ENCODE data around the gene CCDC61.
A peak's percentile ranks its signal among the peaks of the same experiment; 100 is the strongest.

CCDC61 gene

GRCh38 chr19:45952686-45953505 is 42.4 kb upstream of the CCDC61 start:
- H3K79me2 ChIP-seq (ENCODE audit: low read length) = no peaks in the 10 kb centered on the region
- no peaks in the 10 kb centered on the region for H3F3A ChIP-seq (ENCODE audit: insufficient read depth, low read length)
- peaks cover 68% of the 10 kb centered on the region for H3K27me3 ChIP-seq (replicated peaks; ENCODE audit: insufficient read depth, low read length)
- H3K4me1 ChIP-seq (ENCODE audit: low read length) = peaks cover 7% of the 10 kb centered on the region
- no peak overlapping the region for H3K27ac ChIP-seq (ENCODE audit: low read length)
- no peaks in the 10 kb centered on the region for H3K36me3 ChIP-seq (replicated peaks; ENCODE audit: insufficient read depth, low read length)
- no peaks in the 10 kb centered on the region for H3K9me3 ChIP-seq (replicated peaks; ENCODE audit: insufficient read depth, low read length)
- H4K20me1 ChIP-seq (ENCODE audit: insufficient read depth, low read length) = no peaks in the 10 kb centered on the region
- peak overlapping the region; percentile 76 for H3K4me2 ChIP-seq (ENCODE audit: low read depth, low read length)
- peak; percentile 17 for DNase-seq
- no peak overlapping the region for H3K9ac ChIP-seq (ENCODE audit: low read length)
- no peaks in the 10 kb centered on the region for H3K9me2 ChIP-seq (replicated peaks; ENCODE audit: insufficient read depth, low read length)
- no peak for TF ChIP-seq EZH2phosphoT487 (IDR thresholded peaks at IDR 0.05; ENCODE audit: low read length)
- TF ChIP-seq CTCF (IDR thresholded peaks at IDR 0.05; ENCODE audit: low read length) = no peak
- no peak for TF ChIP-seq EZH2 (optimal IDR thresholded peaks at IDR 0.05; ENCODE audit: low read depth, low read length)
- peak overlapping the region; percentile 66 for H3K4me3 ChIP-seq (ENCODE audit: low read length)
- H2AFZ ChIP-seq (ENCODE audit: low read length) = peak overlapping the region; percentile 98

GRCh38 chr19:45953676-45954075 is 41.6 kb upstream of the CCDC61 start:
- Histone ChIP-seq H2AFZ (ENCODE audit: low read length) (peak overlapping the region; percentile 98; the same call in 1 of the 2 replicates), H3K9me3 (replicated peaks; ENCODE audit: insufficient read depth, low read length) (no peaks in the 10 kb centered on the region), H3K4me1 (ENCODE audit: low read length) (peaks cover 7% of the 10 kb centered on the region), H3K9ac (ENCODE audit: low read length) (no peak overlapping the region), H3K36me3 (replicated peaks; ENCODE audit: insufficient read depth, low read length) (no peaks in the 10 kb centered on the region), H3K27ac (ENCODE audit: low read length) (no peak overlapping the region), H3K4me3 (ENCODE audit: low read length) (0 out of 2 replicates have a peak overlapping the region, but pooled peaks have one; percentile 66), H3K9me2 (replicated peaks; ENCODE audit: insufficient read depth, low read length) (no peaks in the 10 kb centered on the region), H3K27me3 (replicated peaks; ENCODE audit: insufficient read depth, low read length) (peaks cover 69% of the 10 kb centered on the region), H3F3A (ENCODE audit: insufficient read depth, low read length) (no peaks in the 10 kb centered on the region), H3K4me2 (ENCODE audit: low read depth, low read length) (peak overlapping the region; percentile 76), H4K20me1 (ENCODE audit: insufficient read depth, low read length) (no peaks in the 10 kb centered on the region), H3K79me2 (ENCODE audit: low read length) (no peaks in the 10 kb centered on the region)
- DNase-seq = no peak
- TF ChIP-seq EZH2phosphoT487 (IDR thresholded peaks at IDR 0.05; ENCODE audit: low read length) = no peak
- no peak for TF ChIP-seq EZH2 (optimal IDR thresholded peaks at IDR 0.05; ENCODE audit: low read depth, low read length)
- TF ChIP-seq CTCF (IDR thresholded peaks at IDR 0.05; ENCODE audit: low read length) = no peak

- H4K20me1 ChIP-seq (ENCODE audit: insufficient read depth, low read length) = no peaks in the 10 kb centered on the region
- no peak overlapping the region for H2AFZ ChIP-seq (ENCODE audit: low read length)
- peaks cover 7% of the 10 kb centered on the region for H3K4me1 ChIP-seq (ENCODE audit: low read length)
- TF ChIP-seq EZH2phosphoT487 (IDR thresholded peaks at IDR 0.05; ENCODE audit: low read length) (no peak), EZH2 (optimal IDR thresholded peaks at IDR 0.05; ENCODE audit: low read depth, low read length) (no peak), CTCF (IDR thresholded peaks at IDR 0.05; ENCODE audit: low read length) (no peak)
- H3K27me3 ChIP-seq (replicated peaks; ENCODE audit: insufficient read depth, low read length) = peaks cover 69% of the 10 kb centered on the region
- no peaks in the 10 kb centered on the region for H3K79me2 ChIP-seq (ENCODE audit: low read length)
- no peak overlapping the region for H3K4me2 ChIP-seq (ENCODE audit: low read depth, low read length)
- no peaks in the 10 kb centered on the region for H3F3A ChIP-seq (ENCODE audit: insufficient read depth, low read length)
- DNase-seq = no peak
- no peak overlapping the region for H3K27ac ChIP-seq (ENCODE audit: low read length)
- H3K9me3 ChIP-seq (replicated peaks; ENCODE audit: insufficient read depth, low read length) = no peaks in the 10 kb centered on the region
- no peak overlapping the region for H3K4me3 ChIP-seq (ENCODE audit: low read length)
- no peaks in the 10 kb centered on the region for H3K9me2 ChIP-seq (replicated peaks; ENCODE audit: insufficient read depth, low read length)
- H3K9ac ChIP-seq (ENCODE audit: low read length) = no peak overlapping the region
- no peaks in the 10 kb centered on the region for H3K36me3 ChIP-seq (replicated peaks; ENCODE audit: insufficient read depth, low read length)
These were observed 41.1 kb upstream of the CCDC61 start for GRCh38 chr19:45954156-45954555.

Data from MM.1S (cell line).